ENCODE results near the gene MRPL11.

MRPL11 gene

GRCh38 chr11:66428933-66429332 is 9.7 kb downstream of the MRPL11 start:
- DNase-seq: no peak

- no peak for DNase-seq
These were observed 12.3 kb downstream of the MRPL11 start for GRCh38 chr11:66426314-66426713.

DNA sequence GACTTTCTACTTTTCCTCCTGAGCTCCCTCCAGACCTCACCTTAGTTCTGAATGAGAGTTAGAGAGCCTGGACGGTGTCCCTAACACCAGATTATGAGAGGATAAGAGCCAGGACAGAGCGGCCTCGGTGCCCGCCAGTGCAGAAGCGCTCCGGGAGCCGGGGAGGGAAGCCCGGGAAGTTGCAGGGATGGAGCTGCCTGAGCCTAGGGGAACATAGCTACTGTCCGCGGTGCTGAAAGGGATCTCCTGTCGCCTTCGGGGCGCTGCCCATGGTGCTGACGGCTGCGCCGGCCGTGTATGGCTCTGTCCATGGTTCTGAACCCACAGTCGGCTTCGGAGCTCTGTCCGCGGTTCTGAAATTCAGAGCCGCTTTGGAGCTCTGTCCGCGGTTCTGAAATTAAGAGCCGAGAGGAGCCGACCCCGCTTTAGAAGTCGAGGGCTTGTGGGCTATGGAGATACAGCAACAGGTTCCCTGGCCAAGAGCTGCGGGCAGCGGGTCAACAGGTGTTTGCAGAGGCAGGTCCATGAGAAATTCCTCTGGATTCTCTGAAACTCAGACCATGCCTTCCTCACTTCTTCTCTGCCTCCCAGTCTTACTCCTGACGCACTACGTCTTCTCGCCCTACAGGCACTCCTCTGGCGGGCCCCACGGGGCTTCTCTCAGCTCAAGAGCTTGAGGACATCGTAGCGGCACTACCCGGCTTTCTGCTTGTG is 17.0 kb downstream of the MRPL11 start:
- DNase-seq: peak; percentile 83

- no peak for DNase-seq
These were observed 17.8 kb downstream of the MRPL11 start, which contains the start of gene NPAS4 for GRCh38 chr11:66420671-66421476. TSS of gene NPAS4 (plus strand) at chr11:66421035. CDS start at chr11:66421180, 145 bp downstream.

GRCh38 chr11:66419825-66420224 is 18.8 kb downstream of the MRPL11 start:
- no peak for DNase-seq

GRCh38 chr11:66418986-66419308 is 19.7 kb downstream of the MRPL11 start:
- no peak for DNase-seq

DNA sequence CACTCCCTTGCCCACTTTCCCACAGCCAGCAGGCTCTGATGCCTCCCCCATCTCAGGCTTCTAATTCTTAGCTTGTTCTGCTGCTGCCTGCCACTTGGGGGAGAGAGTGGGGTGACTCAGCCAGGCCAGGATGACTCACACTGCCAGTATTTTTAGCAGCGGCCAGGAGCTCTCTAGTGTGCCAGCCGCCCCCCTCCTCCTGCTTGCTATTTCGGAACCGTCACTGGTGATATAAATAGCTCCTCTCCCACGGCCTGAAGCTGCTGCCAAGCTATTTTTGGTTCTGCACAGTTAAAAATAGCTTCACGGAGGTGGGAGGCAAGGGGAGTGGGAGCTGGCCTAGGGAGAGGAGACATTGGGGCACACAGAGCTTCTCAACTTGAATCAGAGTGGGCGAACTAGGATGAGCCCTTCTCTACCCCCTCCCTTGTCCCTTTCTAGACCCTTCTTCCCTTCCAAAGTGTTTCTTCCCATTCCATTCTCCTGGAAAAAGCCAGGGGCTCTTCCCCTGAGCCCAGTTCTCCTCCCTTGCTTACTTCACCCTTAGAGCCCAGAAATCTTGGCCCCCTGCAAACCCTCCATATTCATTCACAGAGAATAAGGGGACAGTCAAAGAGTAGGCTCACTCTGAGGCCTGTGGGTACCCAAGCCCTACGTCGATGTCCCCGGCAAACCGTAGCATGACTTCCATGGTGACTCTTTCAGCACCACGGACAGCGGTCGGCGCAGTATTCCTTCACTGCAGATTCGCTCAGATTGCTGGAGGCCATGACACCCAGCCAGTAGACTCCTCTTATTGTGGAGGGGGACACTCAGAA is 20.3 kb downstream of the MRPL11 start:
- peak; percentile 20 for DNase-seq

DNA sequence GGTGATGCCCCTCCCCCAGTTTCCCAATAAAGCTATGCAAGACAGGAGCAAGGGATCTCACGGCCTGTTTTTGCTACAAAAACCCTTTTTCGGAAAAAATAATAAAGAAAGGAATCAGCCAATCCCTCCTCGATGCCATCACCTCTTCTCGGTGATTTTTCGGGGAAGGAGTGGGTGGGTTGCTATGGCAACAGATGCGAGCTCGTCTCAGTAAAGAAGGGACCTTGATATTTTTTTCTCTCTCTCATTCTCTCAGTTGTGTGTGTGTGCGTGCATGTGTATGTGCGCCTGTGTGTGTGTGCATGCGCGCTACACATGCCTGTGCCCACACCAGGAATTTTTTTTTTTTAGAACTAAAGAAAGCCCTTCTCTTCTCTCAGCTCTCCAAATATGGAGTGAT is 21.6 kb downstream of the MRPL11 start:
- DNase-seq: no peak

DNA sequence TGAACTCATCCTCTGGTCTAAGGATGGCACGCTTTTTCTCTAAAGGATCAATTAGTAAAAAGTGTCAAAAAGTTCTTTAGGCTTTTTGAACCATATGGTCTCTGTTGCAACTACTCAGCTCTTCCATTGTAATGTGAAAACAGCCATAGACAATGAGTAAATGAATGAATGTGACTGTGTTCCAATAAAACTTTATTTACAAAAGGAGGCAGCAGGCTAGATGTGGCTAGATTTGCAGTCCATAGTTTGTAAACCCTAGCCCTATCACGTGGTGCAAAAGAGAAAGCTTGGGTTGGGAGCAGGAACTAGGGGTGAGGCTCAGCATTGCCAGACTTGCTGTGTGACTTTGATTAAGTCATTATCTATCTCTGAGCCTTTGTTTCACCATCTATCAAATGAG is 23.2 kb downstream of the MRPL11 start:
- DNase-seq: no peak

- no peak for DNase-seq
These were observed 24.3 kb downstream of the MRPL11 start for GRCh38 chr11:66414120-66414934.

DNA sequence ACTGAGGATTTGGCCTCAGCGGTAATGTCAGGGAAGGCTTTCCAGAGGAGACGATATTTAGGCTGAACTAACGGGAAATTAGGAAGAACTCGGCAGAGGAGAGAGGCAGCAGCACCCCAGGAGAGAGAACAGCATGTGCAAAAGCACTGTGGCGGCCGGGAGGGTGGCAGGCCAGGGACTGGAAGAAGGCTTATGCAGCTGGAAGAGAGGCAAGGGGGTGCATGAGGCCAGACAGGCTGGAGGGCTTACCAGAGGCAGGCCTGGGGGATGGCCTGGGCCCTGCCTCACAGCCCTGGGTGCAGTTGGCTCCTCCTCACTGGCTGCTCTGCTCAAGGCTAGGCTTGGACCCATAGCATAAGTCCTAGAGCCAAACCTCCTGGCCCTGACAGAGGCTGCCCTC is 25.5 kb downstream of the MRPL11 start:
- DNase-seq: no peak

- no peak for DNase-seq
These were observed 26.5 kb downstream of the MRPL11 start for GRCh38 chr11:66412110-66412509.

- no peak for DNase-seq
These were observed 27.3 kb downstream of the MRPL11 start for GRCh38 chr11:66411323-66411722.

DNA sequence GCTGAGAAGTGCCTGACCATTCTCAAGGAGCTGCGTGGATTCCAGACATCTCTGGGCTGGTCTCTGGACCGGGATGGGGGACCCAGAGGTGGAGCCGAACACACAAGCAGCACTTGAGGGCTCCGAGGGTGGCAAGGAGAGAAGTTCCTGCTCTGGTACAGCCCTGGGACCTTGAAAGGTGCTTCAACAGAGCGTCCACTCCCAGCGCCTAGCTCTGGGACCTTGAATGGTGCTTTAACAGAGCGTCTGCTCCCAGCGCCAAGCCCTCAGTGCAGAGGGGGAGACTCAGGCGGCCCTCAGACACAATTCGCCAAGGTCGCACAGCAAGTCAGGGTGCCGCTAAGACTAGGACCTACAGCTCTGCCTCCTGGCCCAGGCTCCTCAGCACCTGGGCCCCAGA is 28.5 kb downstream of the MRPL11 start:
- no peak for DNase-seq

- no peak for DNase-seq
These were observed 29.4 kb downstream of the MRPL11 start for GRCh38 chr11:66409226-66409625.

DNA sequence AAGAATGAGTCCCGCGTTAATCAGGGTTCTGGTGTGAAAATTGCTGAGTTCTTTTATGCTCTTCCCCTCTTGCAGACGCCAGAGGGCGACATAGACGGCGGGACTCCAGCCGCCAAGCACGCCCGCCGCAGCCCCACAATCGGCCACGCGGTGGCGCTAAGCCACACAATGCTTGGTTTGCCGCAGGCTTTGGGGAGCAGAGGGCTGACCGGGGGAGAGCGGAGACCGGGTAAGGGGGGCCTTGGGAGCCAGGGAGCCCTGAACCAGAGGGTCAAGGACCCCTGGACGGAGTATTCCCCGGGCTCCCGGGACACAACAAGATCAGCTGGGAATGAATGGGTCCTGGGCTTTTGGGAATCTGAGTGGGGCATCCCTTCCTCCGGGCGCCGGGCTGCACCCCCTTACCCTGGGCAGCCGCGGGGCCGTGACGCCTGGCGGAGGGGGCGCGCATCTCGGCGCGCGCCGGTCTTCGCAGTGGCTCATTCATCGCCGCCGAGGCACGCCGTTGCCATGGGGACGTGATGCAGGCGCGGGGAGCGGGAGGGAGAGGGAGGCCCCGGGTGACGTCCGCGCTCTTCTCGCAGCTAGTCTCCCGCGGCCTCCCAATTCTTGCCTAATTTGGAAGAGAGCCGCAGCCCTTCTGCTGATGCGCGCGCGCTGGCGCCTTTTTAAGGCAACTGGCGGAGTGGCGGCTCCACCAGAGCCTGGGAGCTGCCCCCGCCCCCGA is 30.0 kb downstream of the MRPL11 start:
- peak; percentile 84 for DNase-seq

- no peak for DNase-seq
These were observed 31.0 kb downstream of the MRPL11 start for GRCh38 chr11:66407651-66408050.

DNA sequence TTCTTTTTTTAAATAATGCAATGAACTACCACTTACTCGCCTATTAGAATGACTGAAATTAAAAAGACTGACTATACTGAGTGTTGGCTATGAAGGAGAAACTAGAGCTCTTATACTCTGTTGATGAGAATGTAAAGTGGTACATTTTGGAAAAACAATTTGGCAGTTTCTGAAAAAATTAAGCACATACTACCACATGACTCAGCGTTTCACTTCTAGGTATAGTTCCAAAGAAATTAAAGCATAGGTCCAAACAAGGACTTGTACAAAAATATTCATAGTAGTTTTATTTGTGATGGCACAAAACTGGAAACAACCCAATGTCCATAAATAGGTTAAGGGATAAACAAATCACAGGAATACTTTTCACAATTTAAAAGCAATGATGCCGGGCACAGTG is 44.7 kb downstream of the MRPL11 start:
- no peak for DNase-seq

GRCh38 chr11:66391322-66391721 is 47.3 kb downstream of the MRPL11 start:
- no peak for DNase-seq

DNA sequence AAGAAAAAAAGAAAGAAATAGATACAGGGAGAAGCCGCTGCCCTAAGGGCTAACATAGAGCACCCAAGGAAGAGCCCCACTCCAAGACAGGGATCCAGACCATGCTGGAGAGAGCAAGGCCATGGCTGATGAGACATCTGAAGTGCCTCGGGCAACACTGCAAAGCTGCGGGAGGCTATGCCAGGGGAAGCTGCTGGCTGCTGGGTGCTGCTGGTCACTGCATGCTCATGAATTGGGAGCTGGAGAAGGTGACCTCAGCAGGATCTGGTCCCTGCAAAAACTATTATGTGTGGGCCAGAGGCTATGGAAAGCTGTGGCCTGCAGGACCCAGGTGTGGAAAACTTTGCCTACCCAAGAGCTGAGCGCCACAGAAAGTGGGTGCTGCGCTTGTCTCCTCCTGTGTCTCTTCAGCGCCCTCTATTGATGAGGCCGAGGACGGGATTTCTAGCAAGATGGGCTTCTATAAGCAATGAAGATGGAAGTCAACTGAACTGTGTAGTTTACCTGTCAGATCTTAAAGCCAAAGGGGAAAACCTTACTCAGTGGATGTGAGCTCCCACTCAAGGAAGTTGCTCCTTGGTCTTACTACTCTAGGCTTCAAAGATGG is 49.8 kb downstream of the MRPL11 start:
- peak; percentile 50 for DNase-seq
